Measurements from ENCODE around the gene LRRC75A. TPM values are rescaled to one million over a fixed set of nuclear protein-coding genes. Genes with fewer than 3 reads are reported as not detected.
A peak's percentile ranks its signal among the peaks of the same experiment; 100 is the strongest.

The LRRC75A gene
- total and polyA plus RNA-seq, 2 of the 13 experiments (the other 11 are each of a cell fraction or from before 2014, with no cell fraction given): 0.03 TPM; not detected in 1

DNA sequence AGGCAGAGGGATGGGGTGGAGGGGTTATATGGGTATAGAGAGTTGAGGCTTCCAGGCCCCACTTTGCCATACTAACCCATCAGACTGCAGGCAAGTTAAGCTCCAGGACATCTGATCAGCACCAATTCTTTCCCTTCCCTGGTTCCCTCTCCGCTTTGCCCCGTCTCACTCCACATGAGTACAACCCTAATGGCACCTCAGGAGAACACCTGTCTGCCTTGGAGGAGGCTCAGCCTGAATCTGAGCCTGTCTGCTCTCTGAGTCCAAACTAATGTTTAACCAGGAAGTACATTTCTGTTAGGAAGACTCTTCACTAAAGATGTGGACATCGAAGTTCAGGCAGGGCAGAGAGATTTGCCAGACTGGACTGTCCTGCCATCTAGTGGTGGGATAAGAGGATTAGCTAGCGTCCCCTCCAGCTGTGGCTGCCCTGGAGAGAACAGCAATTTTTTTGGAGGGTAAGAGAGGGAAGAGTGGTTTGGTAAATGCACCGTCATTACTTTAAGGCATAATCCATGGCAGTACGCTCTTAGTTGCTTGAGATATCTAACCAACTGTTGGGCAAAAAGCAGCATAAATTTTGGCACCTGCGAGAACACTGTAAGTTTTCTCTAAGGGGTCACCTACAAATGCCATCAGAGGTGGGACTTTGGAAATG is 29.2 kb upstream of the LRRC75A start (continued):
- TF ChIP-seq, protein P1, sequence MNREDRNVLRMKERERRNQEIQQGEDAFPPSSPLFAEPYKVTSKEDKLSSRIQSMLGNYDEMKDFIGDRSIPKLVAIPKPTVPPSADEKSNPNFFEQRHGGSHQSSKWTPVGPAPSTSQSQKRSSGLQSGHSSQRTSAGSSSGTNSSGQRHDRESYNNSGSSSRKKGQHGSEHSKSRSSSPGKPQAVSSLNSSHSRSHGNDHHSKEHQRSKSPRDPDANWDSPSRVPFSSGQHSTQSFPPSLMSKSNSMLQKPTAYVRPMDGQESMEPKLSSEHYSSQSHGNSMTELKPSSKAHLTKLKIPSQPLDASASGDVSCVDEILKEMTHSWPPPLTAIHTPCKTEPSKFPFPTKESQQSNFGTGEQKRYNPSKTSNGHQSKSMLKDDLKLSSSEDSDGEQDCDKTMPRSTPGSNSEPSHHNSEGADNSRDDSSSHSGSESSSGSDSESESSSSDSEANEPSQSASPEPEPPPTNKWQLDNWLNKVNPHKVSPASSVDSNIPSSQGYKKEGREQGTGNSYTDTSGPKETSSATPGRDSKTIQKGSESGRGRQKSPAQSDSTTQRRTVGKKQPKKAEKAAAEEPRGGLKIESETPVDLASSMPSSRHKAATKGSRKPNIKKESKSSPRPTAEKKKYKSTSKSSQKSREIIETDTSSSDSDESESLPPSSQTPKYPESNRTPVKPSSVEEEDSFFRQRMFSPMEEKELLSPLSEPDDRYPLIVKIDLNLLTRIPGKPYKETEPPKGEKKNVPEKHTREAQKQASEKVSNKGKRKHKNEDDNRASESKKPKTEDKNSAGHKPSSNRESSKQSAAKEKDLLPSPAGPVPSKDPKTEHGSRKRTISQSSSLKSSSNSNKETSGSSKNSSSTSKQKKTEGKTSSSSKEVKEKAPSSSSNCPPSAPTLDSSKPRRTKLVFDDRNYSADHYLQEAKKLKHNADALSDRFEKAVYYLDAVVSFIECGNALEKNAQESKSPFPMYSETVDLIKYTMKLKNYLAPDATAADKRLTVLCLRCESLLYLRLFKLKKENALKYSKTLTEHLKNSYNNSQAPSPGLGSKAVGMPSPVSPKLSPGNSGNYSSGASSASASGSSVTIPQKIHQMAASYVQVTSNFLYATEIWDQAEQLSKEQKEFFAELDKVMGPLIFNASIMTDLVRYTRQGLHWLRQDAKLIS (CRISPR knock-in tag; IDR thresholded peaks at IDR 0.05): no peak
- TF ChIP-seq MED13 (CRISPR knock-in tag; IDR thresholded peaks at IDR 0.05) (no peak), EED (CRISPR knock-in tag; IDR thresholded peaks at IDR 0.05) (no peak), TP53 (CRISPR knock-in tag; conservative IDR thresholded peaks at IDR 0.05) (no peak), FLYWCH1 (CRISPR knock-in tag; IDR thresholded peaks at IDR 0.05) (no peak), ZFP36L1 (CRISPR knock-in tag; IDR thresholded peaks at IDR 0.05) (no peak), SNRNP70 (IDR thresholded peaks at IDR 0.05; ENCODE audit: low read depth, low read length) (no peak), YY1 (IDR thresholded peaks at IDR 0.05; ENCODE audit: insufficient read depth, insufficient replicate concordance, low read depth, low read length) (no peak), CBFB (CRISPR knock-in tag; IDR thresholded peaks at IDR 0.05) (no peak), TMF1 (CRISPR knock-in tag; IDR thresholded peaks at IDR 0.05; ENCODE audit: low read depth) (no peak), ZNF432 (CRISPR knock-in tag; IDR thresholded peaks at IDR 0.05; ENCODE audit: borderline replicate concordance) (no peak), ZNF577 (CRISPR knock-in tag; IDR thresholded peaks at IDR 0.05; ENCODE audit: borderline replicate concordance, low read depth) (no peak), ZZZ3 (CRISPR knock-in tag; IDR thresholded peaks at IDR 0.05; ENCODE audit: borderline replicate concordance) (no peak), KLF16 (CRISPR knock-in tag; IDR thresholded peaks at IDR 0.05) (0 out of 4 replicates have a peak, but pooled peaks of 1 of the 2 experiments have one; percentile 60), ZFYVE20 (CRISPR knock-in tag; IDR thresholded peaks at IDR 0.05; ENCODE audit: borderline replicate concordance, low read depth) (no peak), RFX5 (IDR thresholded peaks at IDR 0.05; ENCODE audit: low read depth, low read length) (no peak), ZNF253 (CRISPR knock-in tag; IDR thresholded peaks at IDR 0.05; ENCODE audit: borderline replicate concordance) (no peak), NFIC (IDR thresholded peaks at IDR 0.05; ENCODE audit: low read length) (no peak), MIXL1 (CRISPR knock-in tag; IDR thresholded peaks at IDR 0.05) (peak; percentile 58; the same call in 1 of the 2 replicates), ZNF496 (CRISPR knock-in tag; IDR thresholded peaks at IDR 0.05; ENCODE audit: insufficient replicate concordance) (no peak), ATAD3A (CRISPR knock-in tag; IDR thresholded peaks at IDR 0.05) (no peak)
- TF ChIP-seq, protein P2, sequence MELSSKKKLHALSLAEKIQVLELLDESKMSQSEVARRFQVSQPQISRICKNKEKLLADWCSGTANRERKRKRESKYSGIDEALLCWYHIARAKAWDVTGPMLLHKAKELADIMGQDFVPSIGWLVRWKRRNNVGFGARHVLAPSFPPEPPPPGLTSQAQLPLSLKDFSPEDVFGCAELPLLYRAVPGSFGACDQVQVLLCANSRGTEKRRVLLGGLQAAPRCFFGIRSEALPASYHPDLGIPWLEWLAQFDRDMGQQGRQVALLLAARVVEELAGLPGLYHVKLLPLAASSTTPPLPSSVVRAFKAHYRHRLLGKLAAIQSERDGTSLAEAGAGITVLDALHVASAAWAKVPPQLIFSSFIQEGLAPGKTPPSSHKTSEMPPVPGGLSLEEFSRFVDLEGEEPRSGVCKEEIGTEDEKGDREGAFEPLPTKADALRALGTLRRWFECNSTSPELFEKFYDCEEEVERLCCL (CRISPR knock-in tag; IDR thresholded peaks at IDR 0.05; ENCODE audit: borderline replicate concordance): no peak
- TF ChIP-seq, protein P3, sequence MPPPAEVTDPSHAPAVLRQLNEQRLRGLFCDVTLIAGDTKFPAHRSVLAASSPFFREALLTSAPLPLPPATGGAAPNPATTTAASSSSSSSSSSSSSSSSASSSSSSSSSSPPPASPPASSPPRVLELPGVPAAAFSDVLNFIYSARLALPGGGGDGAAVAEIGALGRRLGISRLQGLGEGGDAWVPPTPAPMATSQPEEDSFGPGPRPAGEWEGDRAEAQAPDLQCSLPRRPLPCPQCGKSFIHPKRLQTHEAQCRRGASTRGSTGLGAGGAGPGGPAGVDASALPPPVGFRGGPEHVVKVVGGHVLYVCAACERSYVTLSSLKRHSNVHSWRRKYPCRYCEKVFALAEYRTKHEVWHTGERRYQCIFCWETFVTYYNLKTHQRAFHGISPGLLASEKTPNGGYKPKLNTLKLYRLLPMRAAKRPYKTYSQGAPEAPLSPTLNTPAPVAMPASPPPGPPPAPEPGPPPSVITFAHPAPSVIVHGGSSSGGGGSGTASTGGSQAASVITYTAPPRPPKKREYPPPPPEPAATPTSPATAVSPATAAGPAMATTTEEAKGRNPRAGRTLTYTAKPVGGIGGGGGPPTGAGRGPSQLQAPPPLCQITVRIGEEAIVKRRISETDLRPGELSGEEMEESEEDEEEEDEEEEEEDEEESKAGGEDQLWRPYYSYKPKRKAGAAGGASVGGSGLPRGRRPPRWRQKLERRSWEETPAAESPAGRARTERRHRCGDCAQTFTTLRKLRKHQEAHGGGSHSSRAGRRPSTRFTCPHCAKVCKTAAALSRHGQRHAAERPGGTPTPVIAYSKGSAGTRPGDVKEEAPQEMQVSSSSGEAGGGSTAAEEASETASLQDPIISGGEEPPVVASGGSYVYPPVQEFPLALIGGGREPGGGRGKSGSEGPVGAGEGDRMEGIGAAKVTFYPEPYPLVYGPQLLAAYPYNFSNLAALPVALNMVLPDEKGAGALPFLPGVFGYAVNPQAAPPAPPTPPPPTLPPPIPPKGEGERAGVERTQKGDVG (CRISPR knock-in tag; IDR thresholded peaks at IDR 0.05; ENCODE audit: borderline replicate concordance): no peak
